Calu3 (cell line): ENCODE results near the gene ARSJ. TPM values are rescaled to one million over a fixed set of nuclear protein-coding genes. Genes with fewer than 3 reads are reported as not detected.
"Not testable (repeated sequence)": the region's sequence is repeated elsewhere in the genome, so short reads cannot be mapped to it uniquely, and the experiment has no call there.

Source experiments
- BruUV-seq: library from RNA; stranded (reverse); fragments of 400-500 nt; replicated peaks from 2 replicates; lab custom pipeline; 2021; lab: Mats Ljungman, UMichigan
- CTCF ChIA-PET: fragments of 300-600 bp; sonication (Branson Sonifier 250); formaldehyde crosslinking; loops from one replicate; lab custom pipeline; 2022; ENCODE audit warnings: antibody characterized with exemption; lab: Charles Lee
- DNase-seq: peaks from one replicate; pipeline ENCODE4 v3.0.0; 2022
- H3K27ac Mint-ChIP-seq: one replicate; pipeline ENCODE4 v1.8.0; 2022; ENCODE audit warnings: mixed read lengths; ENCODE audit not compliant: unreplicated experiment
- H3K27me3 Mint-ChIP-seq: one replicate; pipeline ENCODE4 v1.8.0; 2022; ENCODE audit warnings: mixed read lengths; ENCODE audit not compliant: unreplicated experiment
- H3K36me3 Mint-ChIP-seq: one replicate; pipeline ENCODE4 v1.8.0; 2022; ENCODE audit warnings: mild to moderate bottlenecking, moderate library complexity, mixed read lengths; ENCODE audit not compliant: insufficient read depth, unreplicated experiment
- H3K4me1 Mint-ChIP-seq: one replicate; pipeline ENCODE4 v1.8.0; 2022; ENCODE audit warnings: mild to moderate bottlenecking, low read depth, mixed read lengths; ENCODE audit not compliant: unreplicated experiment
- H3K4me3 Mint-ChIP-seq: one replicate; pipeline ENCODE4 v1.8.0; 2022; ENCODE audit warnings: mild to moderate bottlenecking, low read depth, moderate library complexity, mixed read lengths; ENCODE audit not compliant: unreplicated experiment
- H3K9me3 Mint-ChIP-seq: one replicate; pipeline ENCODE4 v1.8.0; 2022; ENCODE audit warnings: low read depth, mixed read lengths; ENCODE audit not compliant: unreplicated experiment
- CTCF ChIP-seq: fragments of 200-600 bp; IDR thresholded peaks from one replicate; pipeline ENCODE4 v1.8.0; 2022; ENCODE audit warnings: antibody characterized with exemption; ENCODE audit not compliant: unreplicated experiment
- intact Hi-C: fragments of 100-400 bp; cut with micrococcal nuclease; formaldehyde crosslinking; loops from one replicate; pipeline ENCODE4 v1.10.0; 2022; ENCODE audit not compliant: unreplicated experiment
- total RNA-seq: library from RNA; stranded (reverse); gene quantifications from 2 replicates; pipeline ENCODE4 v1.2.3, GENCODE V29; 2022

Gene ARSJ
- total RNA-seq, 1 experiment from 2014 or later, result 12.5 TPM

GRCh38 chr4:114005569-114006442, 26.4 kb upstream of the ARSJ start:
- no peak overlapping the region for H3K4me3 Mint-ChIP-seq
- CTCF ChIA-PET, result no interaction called here
- no peaks in the 10 kb centered on the region for H3K36me3 Mint-ChIP-seq
- H3K9me3 Mint-ChIP-seq, result peaks cover 1% of the 10 kb centered on the region
- intact Hi-C loops, result no loop called here
- no peak for DNase-seq
- no peak overlapping the region for H3K27ac Mint-ChIP-seq
- no peaks in the 10 kb centered on the region for H3K27me3 Mint-ChIP-seq
- BruUV-seq, result no TSS peak
- no peak for TF ChIP-seq CTCF
- peaks cover 11% of the 10 kb centered on the region for H3K4me1 Mint-ChIP-seq

- H3K27ac Mint-ChIP-seq, CTCF ChIA-PET: not testable (repeated sequence)
These were observed 25.2 kb upstream of the ARSJ start for GRCh38 chr4:114004483-114005226.

GRCh38 chr4:113998531-113998930, 19.1 kb upstream of the ARSJ start:
- no peak overlapping the region for H3K27ac Mint-ChIP-seq
- CTCF ChIA-PET, result no interaction called here
- DNase-seq, result no peak
- H3K4me3 Mint-ChIP-seq, result no peak overlapping the region
- H3K9me3 Mint-ChIP-seq, result no peaks in the 10 kb centered on the region
- H3K4me1 Mint-ChIP-seq, result peaks cover 8% of the 10 kb centered on the region
- peaks cover 2% of the 10 kb centered on the region for H3K36me3 Mint-ChIP-seq
- BruUV-seq, result no TSS peak
- intact Hi-C loops, result no loop called here
- H3K27me3 Mint-ChIP-seq, result no peaks in the 10 kb centered on the region
- TF ChIP-seq CTCF, result no peak

More at GRCh38 chr4:114004483-114005226, 25.2 kb upstream of the ARSJ start:
- H3K4me3 Mint-ChIP-seq, DNase-seq, H3K27me3 Mint-ChIP-seq, intact Hi-C loops, H3K36me3 Mint-ChIP-seq, H3K9me3 Mint-ChIP-seq, BruUV-seq: not testable (repeated sequence)
- peaks cover 11% of the 10 kb centered on the region for H3K4me1 Mint-ChIP-seq

- BruUV-seq, result no TSS peak
- no peak for TF ChIP-seq CTCF
- H3K27me3 Mint-ChIP-seq, result no peaks in the 10 kb centered on the region
- H3K4me3 Mint-ChIP-seq, result no peak overlapping the region
- H3K27ac Mint-ChIP-seq, result no peak overlapping the region
- peaks cover 4% of the 10 kb centered on the region for H3K36me3 Mint-ChIP-seq
- peaks cover 8% of the 10 kb centered on the region for H3K4me1 Mint-ChIP-seq
- DNase-seq, result no peak
- no peaks in the 10 kb centered on the region for H3K9me3 Mint-ChIP-seq
- CTCF ChIA-PET, result no interaction called here
- intact Hi-C loops, result no loop called here
These were observed 18.6 kb upstream of the ARSJ start for GRCh38 chr4:113998079-113998478.
